Tibial nerve (tissue), 3 donors: ENCODE measurements around the gene ING3.

Experiments
- CTCF ChIP-seq, 5 experiments: fragments of 200-600 bp in 3 of 5; fragments of 450-650 bp in 2 of 5; sonication (generic) in 3 of 5; IDR thresholded peaks; one replicate each; pipeline ENCODE4 v1.5.1; 2016 to 2019; ENCODE audit warnings: antibody characterized with exemption in 5 of 5, mild to moderate bottlenecking in 3 of 5, moderate library complexity in 2 of 5
- POLR2A ChIP-seq, 2 donors: fragments of 450-650 bp; IDR thresholded peaks; one replicate each; pipeline ENCODE4 v1.6.1; 2017; ENCODE audit warnings: antibody characterized with exemption in 2 of 2, mild to moderate bottlenecking in 2 of 2, moderate library complexity in 2 of 2

GRCh38 chr7:120990468-120991118 lies 40.0 kb downstream of the ING3 start:
- TF ChIP-seq CTCF (IDR thresholded peaks at IDR 0.05) (no peak), POLR2A (IDR thresholded peaks at IDR 0.05) (no peak)
